K562 (cell line): ENCODE data around the gene HRC. TPM values are rescaled to one million over a fixed set of nuclear protein-coding genes. Genes with fewer than 3 reads are reported as not detected.

Experiments
- ASH1L ChIP-seq: fragments of 450-650 bp; IDR thresholded peaks from 2 replicates; pipeline ENCODE4 v1.6.1; 2018; ENCODE audit warnings: borderline replicate concordance, mild to moderate bottlenecking, low read depth; ENCODE audit not compliant: partially characterized antibody
- ESRRB ChIP-seq: fragments of 250-450 bp; sonication (Bioruptor Pico); IDR thresholded peaks from 2 replicates; pipeline ENCODE4 v1.5.0; 2020; ENCODE audit warnings: mild to moderate bottlenecking, moderate library complexity, borderline replicate concordance
- FOXM1 ChIP-seq, 2 experiments: fragments of 450-650 bp in 1 of 2; sonication (generic) in 1 of 2; formaldehyde crosslinking in 1 of 2; IDR thresholded peaks; 2 replicates each; pipeline versions ENCODE4 v1.6.1 to v1.9.0; 2017 to 2022; ENCODE audit warnings: low read depth in 2 of 2, mild to moderate bottlenecking in 2 of 2, missing genetic modification reagents in 1 of 2, moderate library complexity in 1 of 2
- GATAD2B ChIP-seq: fragments of 450-650 bp; IDR thresholded peaks from 2 replicates; pipeline ENCODE4 v1.6.1; 2017; ENCODE audit warnings: mild to moderate bottlenecking, borderline replicate concordance
- HDAC1 ChIP-seq, 2 experiments: fragments of 450-650 bp; IDR thresholded peaks; 2 replicates each; pipeline ENCODE4 v1.6.1; 2016 to 2017; ENCODE audit warnings: inconsistent platforms in 1 of 2, mild to moderate bottlenecking in 1 of 2, moderate library complexity in 1 of 2
- KDM4B ChIP-seq, 2 experiments: fragments of 450-650 bp in 1 of 2; sonication (generic) in 1 of 2; IDR thresholded peaks; 2 replicates each; pipeline ENCODE4 v1.6.1; 2016 to 2017; ENCODE audit warnings: borderline replicate concordance in 2 of 2, antibody characterized with exemption in 1 of 2, low read depth in 1 of 2, mild to moderate bottlenecking in 1 of 2
- MCM7 ChIP-seq, 2 experiments: fragments of 450-650 bp; IDR thresholded peaks; 2 replicates each; pipeline ENCODE4 v1.6.1; 2016 to 2018
- NBN ChIP-seq: fragments of 450-650 bp; IDR thresholded peaks from 2 replicates; pipeline ENCODE4 v1.6.1; 2016; ENCODE audit warnings: low read depth, mild to moderate bottlenecking
- NCOR1 ChIP-seq: fragments of 450-650 bp; IDR thresholded peaks from 2 replicates; pipeline ENCODE4 v1.6.1; 2016; ENCODE audit warnings: mild to moderate bottlenecking, moderate library complexity
- NR2C1 ChIP-seq, 2 experiments: fragments of 450-650 bp; IDR thresholded peaks; 2 replicates each; pipeline ENCODE4 v1.6.1; 2017; ENCODE audit warnings: mild to moderate bottlenecking in 2 of 2, antibody characterized with exemption in 1 of 2, inconsistent platforms in 1 of 2, missing compliant biosample characterization in 1 of 2, missing genetic modification characterization in 1 of 2
- NRF1 ChIP-seq, 2 experiments: fragments of 450-650 bp; IDR thresholded peaks in 1 of 2; conservative IDR thresholded peaks in 1 of 2; 2 replicates each; pipeline ENCODE4 v1.6.1; 2014; ENCODE audit warnings: mild to moderate bottlenecking in 2 of 2
- SMARCA4 ChIP-seq: fragments of 450-650 bp; IDR thresholded peaks from 2 replicates; pipeline ENCODE4 v1.6.1; 2016
- TOE1 ChIP-seq, 2 experiments: fragments of 450-650 bp in 1 of 2; sonication (generic) in 1 of 2; formaldehyde crosslinking in 1 of 2; IDR thresholded peaks; 2 replicates each; pipeline versions ENCODE4 v1.7.1 to v1.8.0; 2016 to 2022; ENCODE audit warnings: borderline replicate concordance in 2 of 2, mild to moderate bottlenecking in 2 of 2, antibody characterized with exemption in 1 of 2, inconsistent platforms in 1 of 2, low read depth in 1 of 2, missing genetic modification reagents in 1 of 2, moderate library complexity in 1 of 2
- ZBTB2 ChIP-seq: fragments of 450-650 bp; IDR thresholded peaks from 2 replicates; pipeline ENCODE4 v1.6.1; 2016; ENCODE audit warnings: antibody characterized with exemption
- ZNF408 ChIP-seq: fragments of 250-450 bp; sonication (Bioruptor Pico); IDR thresholded peaks from 2 replicates; pipeline ENCODE4 v1.4.0; 2020; ENCODE audit warnings: low read depth, mild to moderate bottlenecking, moderate library complexity
- ZNF583 ChIP-seq: fragments of 250-450 bp; sonication (Bioruptor Pico); IDR thresholded peaks from 2 replicates; pipeline ENCODE4 v1.4.0; 2020
- ZNF696 ChIP-seq: fragments of 250-450 bp; sonication (Bioruptor Pico); conservative IDR thresholded peaks from 2 replicates; pipeline ENCODE4 v1.4.0; 2020; ENCODE audit warnings: mild to moderate bottlenecking, moderate library complexity
- polyA plus RNA-seq, 8 experiments: library from polyadenylated mRNA; depleted of rRNA in 4 of 8; stranded (reverse) in 5 of 8; unstranded in 3 of 8; fragments of >200 nt; fragmentation: Nextera tagmentation in 2 of 8; fragmentation: Illumina TruSeq in 1 of 8; extraction: Ambion mirVana in 2 of 8; extraction: Trizol in 1 of 8; gene quantifications; 2 replicates each; pipeline versions ENCODE4 v1.2.1 to v1.2.3, GENCODE V29; 2011 to 2014; ENCODE audit warnings: inconsistent platforms in 1 of 8, missing spikeins in 1 of 8
- total RNA-seq, 7 experiments: library from RNA; depleted of rRNA in 6 of 7; stranded (reverse); fragments of >200 nt in 6 of 7; fragmentation: Illumina TruSeq in 2 of 7; extraction: Trizol in 2 of 7; gene quantifications; 2 replicates each; pipeline versions ENCODE4 v1.2.1 to v1.2.3, GENCODE V29; 2011 to 2021; ENCODE audit warnings: low replicate concordance in 1 of 7
- TF ChIP-seq, protein P1 (sequence below), 2 experiments: fragments of 200-800 bp in 1 of 2; sonication (Bioruptor generic) in 1 of 2; sonication (generic) in 1 of 2; formaldehyde crosslinking in 1 of 2; IDR thresholded peaks in 1 of 2; conservative IDR thresholded peaks in 1 of 2; 2 replicates each; pipeline versions ENCODE4 v1.5.0 to v1.6.1; 2016 to 2020; ENCODE audit warnings: missing compliant biosample characterization in 1 of 2, missing genetic modification characterization in 1 of 2, missing genetic modification reagents in 1 of 2
- TF ChIP-seq, protein P2 (sequence below): fragments of 450-650 bp; IDR thresholded peaks from 2 replicates; pipeline ENCODE4 v1.6.1; 2016
- TF ChIP-seq, protein P3 (sequence below): conservative IDR thresholded peaks from 2 replicates; pipeline ENCODE4 v1.6.1; 2011; ENCODE audit warnings: low read depth, mild to moderate bottlenecking, low read length; ENCODE audit not compliant: control insufficient read depth

HRC gene
- total and polyA plus RNA-seq, 9 of the 15 experiments (the other 6 are each of a cell fraction or from before 2014, with no cell fraction given): 0.66 to 18.7 (median 13.1) TPM

GRCh38 chr19:49150106-49150943 is 4.9 kb downstream of the HRC start (continued):
- TF ChIP-seq, protein P1, sequence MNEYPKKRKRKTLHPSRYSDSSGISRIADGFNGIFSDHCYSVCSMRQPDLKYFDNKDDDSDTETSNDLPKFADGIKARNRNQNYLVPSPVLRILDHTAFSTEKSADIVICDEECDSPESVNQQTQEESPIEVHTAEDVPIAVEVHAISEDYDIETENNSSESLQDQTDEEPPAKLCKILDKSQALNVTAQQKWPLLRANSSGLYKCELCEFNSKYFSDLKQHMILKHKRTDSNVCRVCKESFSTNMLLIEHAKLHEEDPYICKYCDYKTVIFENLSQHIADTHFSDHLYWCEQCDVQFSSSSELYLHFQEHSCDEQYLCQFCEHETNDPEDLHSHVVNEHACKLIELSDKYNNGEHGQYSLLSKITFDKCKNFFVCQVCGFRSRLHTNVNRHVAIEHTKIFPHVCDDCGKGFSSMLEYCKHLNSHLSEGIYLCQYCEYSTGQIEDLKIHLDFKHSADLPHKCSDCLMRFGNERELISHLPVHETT (CRISPR knock-in tag; conservative IDR thresholded peaks at IDR 0.05 in 1 of 2, IDR thresholded peaks at IDR 0.05 in 1 of 2): peak in 1 of 2 experiments; percentile 68; a peak in 1 of 4 replicates
- TF ChIP-seq ZNF583 (CRISPR knock-in tag): 0 out of 2 replicates have a peak, but pooled peaks have one; percentile 34
- TF ChIP-seq HDAC1 (IDR thresholded peaks at IDR 0.05): peak in 1 of 2 experiments; percentile 64; a peak in 2 of 4 replicates
- no peak for TF ChIP-seq NR2C1 (IDR thresholded peaks at IDR 0.05)
- no peak for TF ChIP-seq NR2C1 (tag; IDR thresholded peaks at IDR 0.05)
- peak; percentile 77 to 80 for TF ChIP-seq NRF1 (conservative IDR thresholded peaks at IDR 0.05 in 1 of 2, IDR thresholded peaks at IDR 0.05 in 1 of 2)
- peak; percentile 51; the same call in 1 of the 2 replicates for TF ChIP-seq NBN
- no peak for TF ChIP-seq GATAD2B
- TF ChIP-seq, protein P2, sequence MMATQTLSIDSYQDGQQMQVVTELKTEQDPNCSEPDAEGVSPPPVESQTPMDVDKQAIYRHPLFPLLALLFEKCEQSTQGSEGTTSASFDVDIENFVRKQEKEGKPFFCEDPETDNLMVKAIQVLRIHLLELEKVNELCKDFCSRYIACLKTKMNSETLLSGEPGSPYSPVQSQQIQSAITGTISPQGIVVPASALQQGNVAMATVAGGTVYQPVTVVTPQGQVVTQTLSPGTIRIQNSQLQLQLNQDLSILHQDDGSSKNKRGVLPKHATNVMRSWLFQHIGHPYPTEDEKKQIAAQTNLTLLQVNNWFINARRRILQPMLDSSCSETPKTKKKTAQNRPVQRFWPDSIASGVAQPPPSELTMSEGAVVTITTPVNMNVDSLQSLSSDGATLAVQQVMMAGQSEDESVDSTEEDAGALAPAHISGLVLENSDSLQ: peak; percentile 74
- 0 out of 4 replicates have a peak, but pooled peaks of 1 of the 2 experiments have one; percentile 6 for TF ChIP-seq KDM4B (IDR thresholded peaks at IDR 0.05; ENCODE audit: borderline replicate concordance in 2 of 2, low read depth in 1 of 2)
- TF ChIP-seq ASH1L: peak; percentile 82
- 0 out of 2 replicates have a peak, but pooled peaks have one; percentile 58 for TF ChIP-seq ESRRB (CRISPR knock-in tag)
- peak; percentile 90 for TF ChIP-seq FOXM1 (IDR thresholded peaks at IDR 0.05; ENCODE audit: low read depth)
- no peak for TF ChIP-seq FOXM1 (CRISPR knock-in tag; IDR thresholded peaks at IDR 0.05; ENCODE audit: low read depth)
- TF ChIP-seq ZNF696 (CRISPR knock-in tag): no peak
- 0 out of 2 replicates have a peak, but pooled peaks have one; percentile 9 for TF ChIP-seq SMARCA4
- TF ChIP-seq, protein P3, sequence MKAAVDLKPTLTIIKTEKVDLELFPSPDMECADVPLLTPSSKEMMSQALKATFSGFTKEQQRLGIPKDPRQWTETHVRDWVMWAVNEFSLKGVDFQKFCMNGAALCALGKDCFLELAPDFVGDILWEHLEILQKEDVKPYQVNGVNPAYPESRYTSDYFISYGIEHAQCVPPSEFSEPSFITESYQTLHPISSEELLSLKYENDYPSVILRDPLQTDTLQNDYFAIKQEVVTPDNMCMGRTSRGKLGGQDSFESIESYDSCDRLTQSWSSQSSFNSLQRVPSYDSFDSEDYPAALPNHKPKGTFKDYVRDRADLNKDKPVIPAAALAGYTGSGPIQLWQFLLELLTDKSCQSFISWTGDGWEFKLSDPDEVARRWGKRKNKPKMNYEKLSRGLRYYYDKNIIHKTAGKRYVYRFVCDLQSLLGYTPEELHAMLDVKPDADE: 0 out of 2 replicates have a peak, but pooled peaks have one; percentile 27
- TF ChIP-seq NCOR1: peak; percentile 61
- TF ChIP-seq ZBTB2: peak; percentile 79
- no peak for TF ChIP-seq ZNF408 (CRISPR knock-in tag)
- no peak for TF ChIP-seq MCM7 (IDR thresholded peaks at IDR 0.05)
- peak; percentile 97 for TF ChIP-seq TOE1 (IDR thresholded peaks at IDR 0.05; ENCODE audit: borderline replicate concordance)
- TF ChIP-seq TOE1 (CRISPR knock-in tag; IDR thresholded peaks at IDR 0.05; ENCODE audit: borderline replicate concordance, low read depth): no peak
